Endothelial cell (in vitro differentiated cells): ENCODE measurements around the gene SIVA1. TPM values are rescaled to one million over a fixed set of nuclear protein-coding genes. Genes with fewer than 3 reads are reported as not detected.

Experiments
- DNase-seq: peaks from one replicate; pipeline ENCODE4 v3.0.0; 2021; ENCODE audit warnings: low spot score
- H3K27ac Mint-ChIP-seq: one replicate; pipeline ENCODE4 v1.8.0; 2021; ENCODE audit warnings: mixed read lengths, inconsistent platforms; ENCODE audit not compliant: unreplicated experiment
- H3K27me3 Mint-ChIP-seq: one replicate; pipeline ENCODE4 v1.8.0; 2021; ENCODE audit warnings: mild to moderate bottlenecking, moderate library complexity, mixed read lengths, inconsistent platforms; ENCODE audit not compliant: unreplicated experiment
- H3K36me3 Mint-ChIP-seq: one replicate; pipeline ENCODE4 v1.8.0; 2021; ENCODE audit warnings: mild to moderate bottlenecking, low read depth, mixed read lengths, inconsistent platforms; ENCODE audit not compliant: unreplicated experiment
- H3K4me1 Mint-ChIP-seq: one replicate; pipeline ENCODE4 v1.8.0; 2021; ENCODE audit warnings: mild to moderate bottlenecking, mixed read lengths, inconsistent platforms; ENCODE audit not compliant: unreplicated experiment
- H3K4me3 Mint-ChIP-seq: one replicate; pipeline ENCODE4 v1.8.0; 2021; ENCODE audit warnings: mild to moderate bottlenecking, mixed read lengths, inconsistent platforms; ENCODE audit not compliant: unreplicated experiment
- H3K9me3 Mint-ChIP-seq: one replicate; pipeline ENCODE4 v1.8.0; 2021; ENCODE audit warnings: mixed read lengths, inconsistent platforms; ENCODE audit not compliant: unreplicated experiment
- long read RNA-seq: library from polyadenylated mRNA; unstranded; transcript quantifications from one replicate; pipeline ENCODE4 v2.0.0, GENCODE V29; 2020; ENCODE audit not compliant: unreplicated experiment
- total RNA-seq: library from RNA; stranded (reverse); fragmentation: NEBNext Ultra II Directional; extraction: Animal tissue kit (Norgen Biotek cat#: 25700); gene quantifications from one replicate; pipeline ENCODE4 v1.2.1, GENCODE V29; 2021; ENCODE audit not compliant: unreplicated experiment
- TF ChIP-seq, protein P1 (sequence below): fragments of 200-600 bp; sonication (generic); IDR thresholded peaks from one replicate; pipeline ENCODE4 v1.5.0; 2021; ENCODE audit warnings: antibody characterized with exemption; ENCODE audit not compliant: unreplicated experiment

SIVA1 gene, protein sequence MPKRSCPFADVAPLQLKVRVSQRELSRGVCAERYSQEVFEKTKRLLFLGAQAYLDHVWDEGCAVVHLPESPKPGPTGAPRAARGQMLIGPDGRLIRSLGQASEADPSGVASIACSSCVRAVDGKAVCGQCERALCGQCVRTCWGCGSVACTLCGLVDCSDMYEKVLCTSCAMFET
- 84.3 TPM for total RNA-seq
- long read RNA-seq, transcript SIVA1-201 (4 exons, 802 nt), result major isoform, 73 of 78 reads
- long read RNA-seq, partial matches to known transcripts, result 0 of 78 reads
- long read RNA-seq, other reads (novel, unspliced or antisense), result 3 of 78 reads

DNA sequence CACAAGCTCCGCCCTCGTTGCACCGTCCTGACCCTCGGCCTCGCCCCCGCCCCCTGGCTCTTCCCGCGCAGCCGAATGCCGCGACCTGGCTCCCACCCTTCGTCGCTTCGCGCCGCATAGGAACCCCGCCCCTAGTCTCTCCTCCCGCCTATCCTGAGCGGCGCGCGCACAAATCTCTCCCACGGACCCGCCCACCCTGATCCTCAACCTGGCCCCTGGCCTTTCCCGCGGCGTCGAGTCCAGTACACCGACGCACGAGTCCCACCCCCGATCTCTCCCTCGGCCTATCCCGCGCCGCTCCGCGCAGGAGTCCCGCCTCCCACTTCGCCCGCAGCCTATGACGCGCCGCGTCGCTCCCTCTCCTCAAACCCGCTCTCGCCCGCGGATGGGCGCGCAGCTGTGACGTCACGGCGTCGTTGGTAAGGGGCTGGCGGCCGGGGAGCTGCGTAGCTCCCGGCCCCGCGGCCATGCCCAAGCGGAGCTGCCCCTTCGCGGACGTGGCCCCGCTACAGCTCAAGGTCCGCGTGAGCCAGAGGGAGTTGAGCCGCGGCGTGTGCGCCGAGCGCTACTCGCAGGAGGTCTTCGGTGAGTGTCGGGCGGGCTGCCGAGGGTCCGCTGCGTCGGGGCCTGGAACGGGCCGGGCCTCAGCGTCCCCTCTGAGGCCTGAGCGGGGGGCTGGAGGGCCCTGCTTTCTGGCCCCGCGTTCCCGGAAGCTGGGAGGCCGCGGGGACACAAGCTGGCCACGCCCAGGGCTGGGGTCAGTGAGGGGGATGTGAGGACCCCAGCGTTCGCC lies at the start of gene SIVA1:
TSS of gene SIVA1 (plus strand) at position 413 of the 793 bp plus-strand sequence. CDS start at position 468, 55 bp downstream.
- peaks cover 12% of the 10 kb centered on the region for H3K27me3 Mint-ChIP-seq
- H3K4me1 Mint-ChIP-seq, result peaks cover 14% of the 10 kb centered on the region
- no peaks in the 10 kb centered on the region for H3K9me3 Mint-ChIP-seq
- peaks cover 25% of the 10 kb centered on the region for H3K36me3 Mint-ChIP-seq
- H3K4me3 Mint-ChIP-seq, result peak within 1 kb of the TSS; percentile 97
- peak within 1 kb of the TSS; percentile 67 for H3K27ac Mint-ChIP-seq
- TF ChIP-seq, protein P1, sequence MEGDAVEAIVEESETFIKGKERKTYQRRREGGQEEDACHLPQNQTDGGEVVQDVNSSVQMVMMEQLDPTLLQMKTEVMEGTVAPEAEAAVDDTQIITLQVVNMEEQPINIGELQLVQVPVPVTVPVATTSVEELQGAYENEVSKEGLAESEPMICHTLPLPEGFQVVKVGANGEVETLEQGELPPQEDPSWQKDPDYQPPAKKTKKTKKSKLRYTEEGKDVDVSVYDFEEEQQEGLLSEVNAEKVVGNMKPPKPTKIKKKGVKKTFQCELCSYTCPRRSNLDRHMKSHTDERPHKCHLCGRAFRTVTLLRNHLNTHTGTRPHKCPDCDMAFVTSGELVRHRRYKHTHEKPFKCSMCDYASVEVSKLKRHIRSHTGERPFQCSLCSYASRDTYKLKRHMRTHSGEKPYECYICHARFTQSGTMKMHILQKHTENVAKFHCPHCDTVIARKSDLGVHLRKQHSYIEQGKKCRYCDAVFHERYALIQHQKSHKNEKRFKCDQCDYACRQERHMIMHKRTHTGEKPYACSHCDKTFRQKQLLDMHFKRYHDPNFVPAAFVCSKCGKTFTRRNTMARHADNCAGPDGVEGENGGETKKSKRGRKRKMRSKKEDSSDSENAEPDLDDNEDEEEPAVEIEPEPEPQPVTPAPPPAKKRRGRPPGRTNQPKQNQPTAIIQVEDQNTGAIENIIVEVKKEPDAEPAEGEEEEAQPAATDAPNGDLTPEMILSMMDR, result no peak
- peak; percentile 100 for DNase-seq

DNA sequence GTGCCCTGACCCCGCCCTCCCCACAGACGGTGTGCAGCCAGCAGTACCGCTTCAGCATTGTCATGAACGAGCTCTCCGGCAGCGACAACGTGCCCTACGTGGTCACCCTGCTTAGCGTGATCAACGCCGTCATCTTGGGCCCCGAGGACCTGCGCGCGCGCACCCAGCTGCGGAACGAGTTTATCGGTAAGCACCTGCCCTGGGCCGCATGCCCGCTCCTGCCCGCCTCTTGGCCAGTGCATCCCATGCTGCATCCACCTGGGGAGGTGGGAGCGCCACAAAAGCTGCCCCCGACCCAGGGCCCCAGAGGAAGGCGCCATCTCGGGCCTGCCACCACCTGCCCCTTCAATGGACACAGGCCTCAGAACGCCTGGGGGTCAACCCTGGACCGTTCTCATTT lies 49.7 kb upstream of the SIVA1 start:
- peaks cover 14% of the 10 kb centered on the region for H3K36me3 Mint-ChIP-seq
- peaks cover 4% of the 10 kb centered on the region for H3K4me1 Mint-ChIP-seq
- no peaks in the 10 kb centered on the region for H3K9me3 Mint-ChIP-seq
- DNase-seq, result no peak
- no peak overlapping the region for H3K27ac Mint-ChIP-seq
- TF ChIP-seq, protein P1, result no peak
- peaks cover 7% of the 10 kb centered on the region for H3K27me3 Mint-ChIP-seq
- H3K4me3 Mint-ChIP-seq, result no peak overlapping the region

DNA sequence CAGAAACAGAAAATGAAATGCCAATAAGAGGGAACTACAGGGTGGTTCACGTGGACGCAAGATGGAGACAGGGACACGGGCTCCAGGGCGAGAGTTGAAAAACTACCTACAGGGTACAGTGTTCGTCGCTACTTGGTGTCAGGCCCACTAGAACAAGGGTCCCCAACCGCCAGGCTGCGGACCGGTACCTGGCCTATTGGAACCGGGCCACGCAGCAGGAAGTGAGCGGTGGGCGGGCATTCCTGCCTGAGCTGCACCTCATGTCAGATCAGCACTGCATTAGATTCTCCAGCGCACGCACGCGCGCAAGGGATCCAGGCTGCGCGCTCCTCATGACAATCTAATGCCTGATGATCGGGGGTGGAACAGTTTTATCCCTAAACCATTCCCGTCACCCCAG lies 48.7 kb upstream of the SIVA1 start:
- DNase-seq, result no peak
- Mint-ChIP-seq H3K27ac (no peak overlapping the region), H3K36me3 (peaks cover 14% of the 10 kb centered on the region)

DNA sequence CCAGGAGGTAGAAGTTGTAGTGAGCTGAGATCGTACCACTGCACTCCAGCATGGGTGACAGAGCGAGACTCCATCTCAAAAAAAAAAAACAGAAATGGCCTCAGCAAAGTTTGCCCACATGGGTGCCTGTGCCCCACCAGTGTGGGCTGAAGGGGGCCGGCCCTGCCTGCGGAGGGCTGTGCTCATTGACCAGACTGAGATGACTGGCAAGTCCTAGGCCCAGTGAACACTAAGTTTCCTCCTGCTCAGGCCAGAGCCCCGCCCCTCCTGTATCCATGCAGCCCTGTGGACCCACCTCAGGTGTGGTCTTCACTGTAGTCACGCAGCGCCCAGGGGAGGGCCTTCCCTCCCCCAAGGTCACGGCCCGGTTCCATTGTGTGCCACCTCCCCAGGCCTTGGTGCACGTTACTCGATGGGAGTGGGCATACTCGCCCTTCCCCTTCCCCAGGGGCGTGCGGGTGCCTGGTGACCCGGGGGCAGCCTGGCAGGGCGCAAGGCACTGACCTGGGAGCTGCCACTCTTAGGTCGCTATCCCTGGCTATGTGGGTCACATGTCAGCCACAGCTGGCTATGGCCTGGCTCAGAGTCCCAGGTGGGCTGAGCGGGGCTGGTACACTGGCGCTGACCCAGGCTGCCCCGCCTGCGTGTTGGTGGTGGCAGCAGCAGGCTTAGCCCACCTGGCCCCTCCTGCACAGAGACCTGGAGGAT lies 47.5 kb upstream of the SIVA1 start:
- Mint-ChIP-seq H3K36me3 (peaks cover 18% of the 10 kb centered on the region), H3K4me1 (peaks cover 2% of the 10 kb centered on the region), H3K27me3 (peaks cover 10% of the 10 kb centered on the region), H3K9me3 (no peaks in the 10 kb centered on the region), H3K4me3 (no peak overlapping the region), H3K27ac (no peak overlapping the region)
- TF ChIP-seq, protein P1, result no peak
- DNase-seq, result no peak

More for the DNA sequence above, 48.7 kb upstream of the SIVA1 start:
- H3K4me1 Mint-ChIP-seq, result peaks cover 4% of the 10 kb centered on the region
- TF ChIP-seq, protein P1, result no peak
- peak overlapping the region; percentile 51 for H3K4me3 Mint-ChIP-seq
- H3K27me3 Mint-ChIP-seq, result peaks cover 9% of the 10 kb centered on the region
- H3K9me3 Mint-ChIP-seq, result no peaks in the 10 kb centered on the region
